ENCODE data around the gene RASD2.

The RASD2 gene

GRCh38 chr22:35575116-35575748 lies 34.6 kb downstream of the RASD2 start:
- Histone ChIP-seq H2AFZ (ENCODE audit: low read length) (no peak overlapping the region), H3K9ac (ENCODE audit: low read depth, low read length, poor library complexity, severe bottlenecking) (no peak overlapping the region), H3K9me2 (replicated peaks; ENCODE audit: low read depth, low read length) (no peaks in the 10 kb centered on the region), H3F3A (ENCODE audit: low read depth) (no peaks in the 10 kb centered on the region), H3K27me3 (ENCODE audit: insufficient read depth, low read length, poor library complexity, severe bottlenecking) (no peaks in the 10 kb centered on the region), H3K36me3 (ENCODE audit: insufficient read depth, low read length) (no peaks in the 10 kb centered on the region), H3K4me1 (ENCODE audit: insufficient read depth, low read length, poor library complexity, severe bottlenecking) (no peaks in the 10 kb centered on the region), H3K9me3 (ENCODE audit: insufficient read depth, low read depth, low read length) (no peaks in the 10 kb centered on the region), H4K20me1 (ENCODE audit: insufficient read depth, low read length, poor library complexity, severe bottlenecking) (no peaks in the 10 kb centered on the region), H3K4me3 (ENCODE audit: low read length, poor library complexity, severe bottlenecking) (no peak overlapping the region), H3K4me2 (ENCODE audit: low read depth, low read length, poor library complexity, severe bottlenecking) (no peak overlapping the region), H3K79me2 (ENCODE audit: insufficient read depth, low read length) (no peaks in the 10 kb centered on the region)
- TF ChIP-seq CTCF (conservative IDR thresholded peaks at IDR 0.05; ENCODE audit: low read length) (no peak), EZH2phosphoT487 (IDR thresholded peaks at IDR 0.05; ENCODE audit: borderline replicate concordance) (no peak)

- Histone ChIP-seq H3K27me3 (ENCODE audit: insufficient read depth, low read length, poor library complexity, severe bottlenecking) (no peaks in the 10 kb centered on the region), H3K9me2 (replicated peaks; ENCODE audit: low read depth, low read length) (no peaks in the 10 kb centered on the region)
- TF ChIP-seq EZH2phosphoT487 (IDR thresholded peaks at IDR 0.05; ENCODE audit: borderline replicate concordance) (no peak), CTCF (conservative IDR thresholded peaks at IDR 0.05; ENCODE audit: low read length) (no peak)
Measured at GRCh38 chr22:35576671-35577070, 36.0 kb downstream of the RASD2 start.

GRCh38 chr22:35577799-35578659 lies 37.4 kb downstream of the RASD2 start:
- Histone ChIP-seq H3K4me1 (ENCODE audit: insufficient read depth, low read length, poor library complexity, severe bottlenecking) (no peaks in the 10 kb centered on the region), H4K20me1 (ENCODE audit: insufficient read depth, low read length, poor library complexity, severe bottlenecking) (no peaks in the 10 kb centered on the region), H3K79me2 (ENCODE audit: insufficient read depth, low read length) (no peaks in the 10 kb centered on the region), H3K4me3 (ENCODE audit: low read length, poor library complexity, severe bottlenecking) (no peak overlapping the region), H3K9me3 (ENCODE audit: insufficient read depth, low read depth, low read length) (no peaks in the 10 kb centered on the region), H3F3A (ENCODE audit: low read depth) (no peaks in the 10 kb centered on the region), H3K4me2 (ENCODE audit: low read depth, low read length, poor library complexity, severe bottlenecking) (no peak overlapping the region), H3K27me3 (ENCODE audit: insufficient read depth, low read length, poor library complexity, severe bottlenecking) (no peaks in the 10 kb centered on the region), H3K9ac (ENCODE audit: low read depth, low read length, poor library complexity, severe bottlenecking) (no peak overlapping the region), H2AFZ (ENCODE audit: low read length) (no peak overlapping the region), H3K9me2 (replicated peaks; ENCODE audit: low read depth, low read length) (no peaks in the 10 kb centered on the region), H3K36me3 (ENCODE audit: insufficient read depth, low read length) (no peaks in the 10 kb centered on the region)
- TF ChIP-seq CTCF (conservative IDR thresholded peaks at IDR 0.05; ENCODE audit: low read length) = no peak
- TF ChIP-seq EZH2phosphoT487 (IDR thresholded peaks at IDR 0.05; ENCODE audit: borderline replicate concordance) = no peak

More at GRCh38 chr22:35576671-35577070, 36.0 kb downstream of the RASD2 start:
- H4K20me1 ChIP-seq (ENCODE audit: insufficient read depth, low read length, poor library complexity, severe bottlenecking) = no peaks in the 10 kb centered on the region
- no peak overlapping the region for H2AFZ ChIP-seq (ENCODE audit: low read length)
- no peaks in the 10 kb centered on the region for H3K4me1 ChIP-seq (ENCODE audit: insufficient read depth, low read length, poor library complexity, severe bottlenecking)
- no peaks in the 10 kb centered on the region for H3K36me3 ChIP-seq (ENCODE audit: insufficient read depth, low read length)
- H3K9me3 ChIP-seq (ENCODE audit: insufficient read depth, low read depth, low read length) = no peaks in the 10 kb centered on the region
- no peaks in the 10 kb centered on the region for H3K79me2 ChIP-seq (ENCODE audit: insufficient read depth, low read length)
- H3K9ac ChIP-seq (ENCODE audit: low read depth, low read length, poor library complexity, severe bottlenecking) = no peak overlapping the region
- H3K4me2 ChIP-seq (ENCODE audit: low read depth, low read length, poor library complexity, severe bottlenecking) = no peak overlapping the region
- no peak overlapping the region for H3K4me3 ChIP-seq (ENCODE audit: low read length, poor library complexity, severe bottlenecking)
- H3F3A ChIP-seq (ENCODE audit: low read depth) = no peaks in the 10 kb centered on the region

Data from Loucy (cell line).